UCSD-AML1 (cell line): ENCODE data around the gene OR9Q1.
"Not testable (repeated sequence)": the region's sequence is repeated elsewhere in the genome, so short reads cannot be mapped to it uniquely, and the experiment has no call there.

ENCODE experiments used
- DNase-seq: peaks from one replicate; lab custom pipeline; 2025; ENCODE audit not compliant: unreplicated experiment; lab: John Stamatoyannopoulos, UW

The OR9Q1 gene, protein sequence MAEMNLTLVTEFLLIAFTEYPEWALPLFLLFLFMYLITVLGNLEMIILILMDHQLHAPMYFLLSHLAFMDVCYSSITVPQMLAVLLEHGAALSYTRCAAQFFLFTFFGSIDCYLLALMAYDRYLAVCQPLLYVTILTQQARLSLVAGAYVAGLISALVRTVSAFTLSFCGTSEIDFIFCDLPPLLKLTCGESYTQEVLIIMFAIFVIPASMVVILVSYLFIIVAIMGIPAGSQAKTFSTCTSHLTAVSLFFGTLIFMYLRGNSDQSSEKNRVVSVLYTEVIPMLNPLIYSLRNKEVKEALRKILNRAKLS

DNA sequence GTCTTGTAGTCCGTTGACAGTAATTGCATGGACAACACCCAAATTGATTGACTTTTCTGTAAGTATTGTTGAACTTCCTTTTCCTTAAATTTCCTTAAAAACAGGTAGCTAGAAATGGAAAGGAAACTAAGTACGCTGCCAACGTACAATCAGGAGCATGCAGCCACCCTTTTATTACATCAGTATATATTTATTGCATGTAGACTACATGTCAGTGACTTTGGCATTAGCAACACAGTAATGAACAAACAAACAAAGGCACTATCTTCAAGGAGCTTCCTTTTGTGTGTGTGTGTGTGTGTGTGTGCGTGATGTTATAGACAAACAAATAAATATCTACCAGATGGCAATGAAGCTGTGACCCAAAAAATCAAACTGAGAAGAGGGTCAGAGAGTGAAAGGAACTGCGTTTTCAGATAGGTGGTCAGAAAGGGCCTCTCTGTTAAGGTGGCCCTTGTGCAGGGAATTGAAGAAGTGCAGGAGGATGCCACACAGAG lies at the start of gene OR9Q1:
OR9Q1 (plus strand) TSS at position 447 of the 497 bp plus-strand sequence. CDS start 155,564 bp downstream, outside the sequence.
- DNase-seq: no peak

- no peak for DNase-seq
Observed at GRCh38 chr11:57974132-57974531, 49.5 kb upstream of the OR9Q1 start.

GRCh38 chr11:57974848-57975601 lies 48.7 kb upstream of the OR9Q1 start:
- no peak for DNase-seq

- DNase-seq: no peak
Observed at GRCh38 chr11:57977709-57978108, 46.0 kb upstream of the OR9Q1 start.

- DNase-seq: no peak
Observed at GRCh38 chr11:57978686-57979531, 44.8 kb upstream of the OR9Q1 start.

GRCh38 chr11:57979532-57980079 lies 44.1 kb upstream of the OR9Q1 start:
- no peak for DNase-seq

GRCh38 chr11:57980201-57980600 lies 43.5 kb upstream of the OR9Q1 start:
- DNase-seq: no peak

DNA sequence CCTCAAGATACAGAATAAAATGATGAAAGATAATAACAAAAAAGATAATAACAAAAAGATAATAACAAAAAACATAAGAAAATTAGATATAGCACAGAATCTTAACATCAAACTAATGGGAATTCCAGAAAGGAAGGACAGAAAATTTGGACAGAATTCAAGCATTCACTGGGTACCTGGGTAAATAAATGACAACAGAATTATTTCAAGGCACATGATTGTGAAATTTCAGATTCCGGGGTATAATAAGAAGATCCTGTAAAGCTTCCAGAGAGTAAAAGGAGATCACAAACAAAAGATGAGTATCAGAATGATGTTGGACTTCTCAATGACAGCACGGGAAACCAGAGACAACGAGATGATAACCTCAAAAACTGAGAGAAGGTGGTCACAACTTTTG lies 42.1 kb upstream of the OR9Q1 start:
- DNase-seq: no peak

DNA sequence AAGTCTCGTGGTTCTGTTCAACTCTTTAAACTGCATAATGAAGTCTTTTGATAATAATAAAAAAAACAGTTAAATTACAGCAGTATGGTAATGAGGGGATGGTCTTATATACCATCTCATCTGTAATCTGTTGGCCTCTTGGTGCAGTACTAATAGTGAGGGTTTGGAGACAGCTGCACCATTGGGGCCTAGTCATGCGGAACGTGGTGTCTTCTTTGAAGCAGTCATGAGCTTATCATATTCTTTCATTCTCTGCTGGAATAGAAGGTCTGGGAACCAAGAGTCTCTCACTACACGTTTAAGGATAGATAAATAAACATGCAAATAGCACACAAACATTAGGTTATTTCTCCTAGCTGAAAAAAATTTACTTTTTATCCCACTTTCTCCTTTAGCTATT lies 40.9 kb upstream of the OR9Q1 start:
- DNase-seq: no peak

- no peak for DNase-seq
Observed at GRCh38 chr11:57983191-57983590, 40.5 kb upstream of the OR9Q1 start.

- DNase-seq: not testable (repeated sequence)
Observed at GRCh38 chr11:57999523-57999922, 24.2 kb upstream of the OR9Q1 start.

DNA sequence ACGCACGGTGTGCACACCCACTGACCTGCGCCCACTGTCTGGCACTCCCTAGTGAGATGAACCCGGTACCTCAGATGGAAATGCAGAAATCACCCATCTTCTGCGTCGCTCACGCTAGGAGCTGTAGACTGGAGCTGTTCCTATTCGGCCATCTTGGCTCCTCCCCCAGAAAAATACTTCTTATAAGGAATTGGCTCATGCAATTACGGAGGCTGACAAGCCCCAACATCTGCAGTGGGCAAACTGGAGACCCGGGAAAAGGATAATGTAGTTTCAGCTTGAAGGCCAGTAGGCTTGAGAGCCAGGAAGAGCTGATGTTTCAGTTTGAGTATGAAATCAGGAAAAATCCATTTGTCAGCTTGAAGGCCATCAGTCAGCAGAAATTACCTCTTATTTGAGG lies 23.7 kb upstream of the OR9Q1 start:
- not testable (repeated sequence) for DNase-seq

GRCh38 chr11:58000699-58001098 lies 23.0 kb upstream of the OR9Q1 start:
- DNase-seq: no peak

DNA sequence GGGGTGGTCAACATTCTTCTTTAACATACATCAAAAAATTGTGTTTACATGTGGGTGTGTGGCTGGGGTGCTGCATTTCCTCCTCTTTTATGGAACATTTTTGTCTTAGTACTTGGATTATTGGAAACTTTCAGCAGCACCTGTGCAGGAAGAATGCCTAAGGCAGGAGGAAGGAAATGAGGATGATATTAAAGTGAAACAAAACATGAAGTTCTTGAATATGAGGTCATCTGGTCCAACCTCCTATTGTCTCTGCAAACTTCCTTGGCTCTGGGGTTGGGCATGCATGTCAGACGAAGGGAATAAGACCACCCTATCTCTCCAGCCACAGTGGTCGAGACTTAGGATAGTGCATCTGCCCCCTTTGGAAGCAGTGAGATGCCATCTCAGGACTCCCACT lies 20.6 kb upstream of the OR9Q1 start:
- no peak for DNase-seq

- DNase-seq: no peak
Observed at GRCh38 chr11:58003591-58003990, 20.1 kb upstream of the OR9Q1 start.

- no peak for DNase-seq
Observed at GRCh38 chr11:58004664-58005063, 19.0 kb upstream of the OR9Q1 start.

DNA sequence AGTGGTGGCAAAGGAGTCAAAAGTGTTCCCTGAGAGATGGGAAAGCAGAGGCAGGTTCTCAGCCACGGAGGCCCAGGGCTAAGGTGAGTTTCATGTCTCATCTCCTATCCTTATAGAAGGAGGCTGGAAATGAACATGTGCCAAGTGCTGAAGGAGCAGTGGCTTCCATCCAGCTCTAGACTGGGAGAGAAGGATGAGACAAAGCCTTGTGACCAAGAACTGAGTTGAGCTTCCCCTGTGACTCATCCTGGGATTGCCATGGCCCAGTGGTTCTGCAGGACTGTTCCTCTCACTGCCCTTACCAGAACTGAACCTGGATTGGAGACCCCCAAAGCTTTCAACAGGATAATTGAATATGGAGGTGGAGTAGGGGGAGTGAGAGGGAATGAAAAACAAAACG lies 16.7 kb upstream of the OR9Q1 start:
- no peak for DNase-seq

DNA sequence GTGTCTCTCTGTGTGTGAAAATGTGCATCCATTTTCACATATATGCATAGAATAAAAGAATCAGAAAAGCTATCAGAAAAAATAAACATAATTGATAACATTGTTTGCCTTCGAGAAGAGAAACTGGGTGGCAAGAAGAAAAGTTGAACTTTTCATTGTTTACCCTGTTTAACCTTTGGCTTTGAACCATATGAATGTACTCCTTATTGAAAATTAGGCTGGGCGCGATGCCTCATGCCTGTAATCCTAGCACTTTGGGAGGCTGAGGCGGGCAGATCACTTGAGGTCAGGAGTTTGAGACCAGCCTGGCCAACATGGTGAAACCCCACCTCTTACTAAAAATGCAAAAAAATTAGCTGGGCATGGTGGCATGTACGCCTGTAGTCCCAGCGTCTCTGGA lies 11.9 kb upstream of the OR9Q1 start:
- no peak for DNase-seq

DNA sequence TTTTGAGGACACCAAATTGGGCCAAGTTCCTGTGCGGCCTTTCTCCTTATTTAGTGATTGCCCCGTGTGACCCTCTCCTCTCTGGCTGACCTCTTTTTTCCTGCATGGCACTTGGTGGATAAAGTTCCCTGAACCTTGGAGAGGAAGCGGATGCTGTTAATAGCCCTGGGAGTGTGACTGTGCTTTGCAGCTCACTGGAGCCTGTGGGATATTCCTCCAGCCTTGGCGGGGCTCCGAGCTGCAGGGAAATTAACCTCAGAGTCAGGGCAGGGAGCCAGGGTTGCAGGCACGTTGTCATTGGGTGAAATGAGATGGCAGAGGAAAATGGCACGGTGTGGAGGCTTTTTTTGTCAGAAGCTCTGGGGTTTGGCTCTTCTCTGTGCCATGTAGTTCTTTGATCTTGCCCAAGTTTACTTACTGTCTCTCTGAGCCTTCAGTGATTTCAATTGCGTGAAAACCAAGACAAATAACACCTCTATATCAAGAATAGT lies 965 bp downstream of the OR9Q1 start:
- no peak for DNase-seq

GRCh38 chr11:58027341-58027740 lies 3.7 kb downstream of the OR9Q1 start:
- DNase-seq: no peak
